Brain microvascular endothelial cell (primary cell): ENCODE results near the gene CKAP4.

Experiments used
- DNase-seq: peaks from one replicate; pipeline ENCODE4 v3.0.0-alpha.2; 2020
- H3K27ac ChIP-seq: fragments of 250-450 bp; sonication (Bioruptor Pico); 2 replicates; pipeline ENCODE4 v1.5.1; 2020; ENCODE audit warnings: mild to moderate bottlenecking, moderate library complexity
- H3K27me3 ChIP-seq: fragments of 250-450 bp; sonication (Bioruptor Pico); replicated peaks from 2 replicates; pipeline ENCODE4 v1.5.1; 2020; ENCODE audit warnings: mild to moderate bottlenecking
- H3K36me3 ChIP-seq: fragments of 250-450 bp; sonication (Bioruptor Pico); replicated peaks from 2 replicates; pipeline ENCODE4 v1.5.1; 2020; ENCODE audit warnings: mild to moderate bottlenecking
- H3K4me3 ChIP-seq: 2 replicates; pipeline ENCODE4 v1.5.1; 2011; ENCODE audit warnings: low read depth, mild to moderate bottlenecking, control low read depth, low read length, moderate library complexity
- CTCF ChIP-seq: IDR thresholded peaks from 2 replicates; pipeline ENCODE4 v1.5.1; 2011; ENCODE audit warnings: low read depth, mild to moderate bottlenecking, moderate library complexity, low read length, control low read depth, inconsistent platforms; ENCODE audit errors: missing control alignments
- in situ Hi-C: cut with HindIII; loops from 2 replicates; pipeline ENCODE4 v1.10.0; 2017; ENCODE audit warnings: low sequenced_read_pairs, low pct_ligation_motif_present

Gene CKAP4

GRCh38 chr12:106271575-106272505 lies 24.0 kb upstream of the CKAP4 start:
- no peak overlapping the region for H3K27ac ChIP-seq

GRCh38 chr12:106269150-106269771 lies 21.4 kb upstream of the CKAP4 start:
- DNase-seq = no peak
- Histone ChIP-seq H3K27me3 (no peaks in the 10 kb centered on the region), H3K36me3 (no peaks in the 10 kb centered on the region), H3K4me3 (no peak overlapping the region), H3K27ac (no peak overlapping the region)
- no peak for TF ChIP-seq CTCF
- in situ Hi-C loops = no loop called here

More at GRCh38 chr12:106271575-106272505, 24.0 kb upstream of the CKAP4 start:
- no peak overlapping the region for H3K4me3 ChIP-seq
- no peak for TF ChIP-seq CTCF
- H3K27me3 ChIP-seq = no peaks in the 10 kb centered on the region
- in situ Hi-C loops = no loop called here
- DNase-seq = no peak
- H3K36me3 ChIP-seq = no peaks in the 10 kb centered on the region

GRCh38 chr12:106267535-106267934 lies 19.7 kb upstream of the CKAP4 start:
- no peaks in the 10 kb centered on the region for H3K36me3 ChIP-seq
- no peak for TF ChIP-seq CTCF
- DNase-seq = no peak
- in situ Hi-C loops = no loop called here
- no peak overlapping the region for H3K27ac ChIP-seq
- no peaks in the 10 kb centered on the region for H3K27me3 ChIP-seq
- no peak overlapping the region for H3K4me3 ChIP-seq

- H3K27ac ChIP-seq = no peak overlapping the region
- H3K36me3 ChIP-seq = no peaks in the 10 kb centered on the region
- DNase-seq = no peak
- in situ Hi-C loops = no loop called here
- no peak for TF ChIP-seq CTCF
- H3K27me3 ChIP-seq = no peaks in the 10 kb centered on the region
- no peak overlapping the region for H3K4me3 ChIP-seq
Observed at GRCh38 chr12:106265116-106265515, 17.3 kb upstream of the CKAP4 start.

GRCh38 chr12:106258935-106259334 lies 11.1 kb upstream of the CKAP4 start:
- TF ChIP-seq CTCF = no peak
- in situ Hi-C loops = no loop called here

More at GRCh38 chr12:106258935-106259334, 11.1 kb upstream of the CKAP4 start:
- H3K27ac ChIP-seq = no peak overlapping the region
- H3K27me3 ChIP-seq = no peaks in the 10 kb centered on the region
- no peak overlapping the region for H3K4me3 ChIP-seq
- no peaks in the 10 kb centered on the region for H3K36me3 ChIP-seq
- no peak for DNase-seq
